Panc1 (cell line): Measurements from ENCODE around the gene SLC7A5. TPM values are rescaled to one million over a fixed set of nuclear protein-coding genes. Genes with fewer than 3 reads are reported as not detected.

ENCODE experiments used
- ATAC-seq: fragments of 200-7000 bp; cut with Tn5 transposase; 2 replicates; pipeline ENCODE4 v1.9.1; 2020; ENCODE audit warnings: mild to moderate bottlenecking, moderate library complexity
- BruUV-seq: library from RNA; stranded (reverse); fragments of 400-500 nt; replicated peaks from 2 replicates; lab custom pipeline; 2021; lab: Mats Ljungman, UMichigan
- CTCF ChIA-PET: fragments of 300-600 bp; sonication (Branson Sonifier 250); formaldehyde crosslinking; loops from one replicate; lab custom pipeline; 2022; ENCODE audit warnings: antibody characterized with exemption; lab: Charles Lee
- POLR2A ChIA-PET: fragments of 300-600 bp; sonication (Branson Sonifier 250); formaldehyde crosslinking; loops from one replicate; lab custom pipeline; 2022; ENCODE audit warnings: antibody characterized with exemption; lab: Charles Lee
- DNase-seq: peaks from one replicate; pipeline ENCODE4 v3.0.0-alpha.2; 2010; ENCODE audit warnings: low read depth, low spot score
- H3K27ac ChIP-seq: 2 replicates; pipeline ENCODE4 v1.5.1; 2011; ENCODE audit warnings: mild to moderate bottlenecking, low read length, inconsistent platforms
- H3K27me3 ChIP-seq: fragments of 200-500 bp; sonication (Bioruptor generic); 2 replicates; pipeline ENCODE4 v1.6.0; 2014; ENCODE audit warnings: low read length, inconsistent platforms; ENCODE audit not compliant: control insufficient read depth, insufficient read depth
- H3K36me3 ChIP-seq: fragments of 200-500 bp; sonication (Bioruptor generic); 2 replicates; pipeline ENCODE4 v1.5.1; 2014; ENCODE audit warnings: inconsistent platforms, mild to moderate bottlenecking, low read length, moderate library complexity; ENCODE audit not compliant: control insufficient read depth, insufficient read depth
- H3K4me1 ChIP-seq: 2 replicates; pipeline ENCODE4 v1.5.1; 2011; ENCODE audit warnings: inconsistent platforms, mild to moderate bottlenecking, low read length, moderate library complexity; ENCODE audit not compliant: control insufficient read depth, insufficient read depth
- H3K4me3 ChIP-seq, 2 experiments: 2 replicates each; pipeline ENCODE4 v1.5.1; 2011 to 2012; ENCODE audit warnings: low read depth in 2 of 2, low read length in 2 of 2, mild to moderate bottlenecking in 2 of 2, inconsistent platforms in 1 of 2, moderate library complexity in 1 of 2
- H3K9me3 ChIP-seq: fragments of 200-500 bp; sonication (Bioruptor generic); 2 replicates; pipeline ENCODE4 v1.5.1; 2014; ENCODE audit warnings: low read depth, mild to moderate bottlenecking, inconsistent platforms, low read length, moderate library complexity; ENCODE audit not compliant: control insufficient read depth, insufficient read depth
- CTCF ChIP-seq: fragments of 450-650 bp; IDR thresholded peaks from 2 replicates; pipeline ENCODE4 v1.5.1; 2017; ENCODE audit warnings: mild to moderate bottlenecking
- POLR2AphosphoS5 ChIP-seq: IDR thresholded peaks from 2 replicates; pipeline ENCODE4 v1.6.1; 2012; ENCODE audit warnings: mild to moderate bottlenecking, low read depth, low read length, moderate library complexity
- SIN3A ChIP-seq: IDR thresholded peaks from 2 replicates; pipeline ENCODE4 v1.6.1; 2012; ENCODE audit warnings: low read depth, mild to moderate bottlenecking, low read length, moderate library complexity, borderline replicate concordance; ENCODE audit not compliant: insufficient read depth
- TCF7L2 ChIP-seq: IDR thresholded peaks from 2 replicates; pipeline ENCODE4 v1.6.1; 2011; ENCODE audit warnings: mild to moderate bottlenecking, low read depth, low read length, inconsistent platforms
- in situ Hi-C: cut with HindIII; loops from 2 replicates; pipeline ENCODE4 v1.10.0; 2016; ENCODE audit warnings: low sequenced_read_pairs, low pct_unique_long_range_greater_than_20kb
- intact Hi-C: fragments of 100-400 bp; cut with micrococcal nuclease; formaldehyde crosslinking; loops from one replicate; pipeline ENCODE4 v1.10.0; 2022; ENCODE audit not compliant: unreplicated experiment
- total RNA-seq: library from RNA; stranded (reverse); gene quantifications from one replicate; pipeline ENCODE4 v1.2.1, GENCODE V29; 2021; ENCODE audit not compliant: unreplicated experiment
- TF ChIP-seq, protein P1 (sequence below), 2 experiments: IDR thresholded peaks; 2 replicates each; pipeline ENCODE4 v1.6.1; 2011 to 2012; ENCODE audit warnings: low read depth in 2 of 2, control low read depth in 1 of 2, low read length in 1 of 2, mild to moderate bottlenecking in 1 of 2, moderate library complexity in 1 of 2; ENCODE audit not compliant: insufficient read depth in 1 of 2

The SLC7A5 gene
- total RNA-seq, 1 experiment from 2014 or later = 231 TPM

GRCh38 chr16:87809150-87809902, 60.0 kb downstream of the SLC7A5 start:
- Histone ChIP-seq H3K36me3 (no peaks in the 10 kb centered on the region), H3K4me1 (peaks cover 13% of the 10 kb centered on the region), H3K9me3 (no peaks in the 10 kb centered on the region), H3K4me3 (no peak overlapping the region), H3K27ac (no peak overlapping the region), H3K27me3 (no peaks in the 10 kb centered on the region)
- intact Hi-C loops = no loop called here
- TF ChIP-seq SIN3A = no peak
- no peak for TF ChIP-seq CTCF
- no peak for TF ChIP-seq TCF7L2
- TF ChIP-seq, protein P1, sequence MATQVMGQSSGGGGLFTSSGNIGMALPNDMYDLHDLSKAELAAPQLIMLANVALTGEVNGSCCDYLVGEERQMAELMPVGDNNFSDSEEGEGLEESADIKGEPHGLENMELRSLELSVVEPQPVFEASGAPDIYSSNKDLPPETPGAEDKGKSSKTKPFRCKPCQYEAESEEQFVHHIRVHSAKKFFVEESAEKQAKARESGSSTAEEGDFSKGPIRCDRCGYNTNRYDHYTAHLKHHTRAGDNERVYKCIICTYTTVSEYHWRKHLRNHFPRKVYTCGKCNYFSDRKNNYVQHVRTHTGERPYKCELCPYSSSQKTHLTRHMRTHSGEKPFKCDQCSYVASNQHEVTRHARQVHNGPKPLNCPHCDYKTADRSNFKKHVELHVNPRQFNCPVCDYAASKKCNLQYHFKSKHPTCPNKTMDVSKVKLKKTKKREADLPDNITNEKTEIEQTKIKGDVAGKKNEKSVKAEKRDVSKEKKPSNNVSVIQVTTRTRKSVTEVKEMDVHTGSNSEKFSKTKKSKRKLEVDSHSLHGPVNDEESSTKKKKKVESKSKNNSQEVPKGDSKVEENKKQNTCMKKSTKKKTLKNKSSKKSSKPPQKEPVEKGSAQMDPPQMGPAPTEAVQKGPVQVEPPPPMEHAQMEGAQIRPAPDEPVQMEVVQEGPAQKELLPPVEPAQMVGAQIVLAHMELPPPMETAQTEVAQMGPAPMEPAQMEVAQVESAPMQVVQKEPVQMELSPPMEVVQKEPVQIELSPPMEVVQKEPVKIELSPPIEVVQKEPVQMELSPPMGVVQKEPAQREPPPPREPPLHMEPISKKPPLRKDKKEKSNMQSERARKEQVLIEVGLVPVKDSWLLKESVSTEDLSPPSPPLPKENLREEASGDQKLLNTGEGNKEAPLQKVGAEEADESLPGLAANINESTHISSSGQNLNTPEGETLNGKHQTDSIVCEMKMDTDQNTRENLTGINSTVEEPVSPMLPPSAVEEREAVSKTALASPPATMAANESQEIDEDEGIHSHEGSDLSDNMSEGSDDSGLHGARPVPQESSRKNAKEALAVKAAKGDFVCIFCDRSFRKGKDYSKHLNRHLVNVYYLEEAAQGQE (IDR thresholded peaks at IDR 0.05; ENCODE audit: insufficient read depth in 1 of 2, low read depth in 2 of 2, low read length in 1 of 2) = no peak
- no peak for TF ChIP-seq POLR2AphosphoS5
- BruUV-seq = no TSS peak
- in situ Hi-C loops = no loop called here
- ChIA-PET CTCF (no interaction called here), POLR2A (no interaction called here)
- DNase-seq (no peak), ATAC-seq (no peak)

- ChIA-PET POLR2A (interaction anchor here (0.6 kb wide), 1 partner anchor 44 kb away, joined by 3 read pairs; no protein-coding TSS in a partner anchor), CTCF (no interaction called here)
- ATAC-seq (no peak), DNase-seq (no peak)
- in situ Hi-C loops = no loop called here
- Histone ChIP-seq H3K4me1 (peaks cover 13% of the 10 kb centered on the region), H3K9me3 (no peaks in the 10 kb centered on the region), H3K27ac (peak overlapping the region; percentile 23; the same call in 1 of the 2 replicates), H3K36me3 (no peaks in the 10 kb centered on the region), H3K4me3 (no peak overlapping the region), H3K27me3 (no peaks in the 10 kb centered on the region)
- BruUV-seq = no TSS peak
- intact Hi-C loops = no loop called here
- TF ChIP-seq, protein P1 (IDR thresholded peaks at IDR 0.05; ENCODE audit: insufficient read depth in 1 of 2, low read depth in 2 of 2, low read length in 1 of 2) = no peak
- TF ChIP-seq SIN3A = no peak
- TF ChIP-seq TCF7L2 = no peak
- TF ChIP-seq POLR2AphosphoS5 = no peak
- no peak for TF ChIP-seq CTCF
Measured at GRCh38 chr16:87808108-87808507, 61.2 kb downstream of the SLC7A5 start.
